ENCODE results near the gene AIP. TPM values are rescaled to one million over a fixed set of nuclear protein-coding genes. Genes with fewer than 3 reads are reported as not detected.

Gene AIP
- total and polyA plus RNA-seq, 2 of the 8 experiments (the other 6 are each of a cell fraction or from before 2014, with no cell fraction given): 29.8 to 54.4 TPM

- Histone ChIP-seq H3K18ac (ENCODE audit: extremely low read depth, low read length) (no peak overlapping the region), H3K56ac (replicated peaks; ENCODE audit: insufficient read length, low read depth, low read length) (no peak overlapping the region), H2BK15ac (ENCODE audit: low read length) (no peak overlapping the region), H2BK120ac (replicated peaks; ENCODE audit: low read depth, low read length) (no peak overlapping the region), H3K79me2 (ENCODE audit: control insufficient read depth in 1 of 2, insufficient read depth in 2 of 2, low read length in 2 of 2) (no peaks in the 10 kb centered on the region), H2AFZ (ENCODE audit: low read length) (no peak overlapping the region), H3K4me2 (ENCODE audit: insufficient read depth in 1 of 2, low read depth in 2 of 2, low read length in 2 of 2) (no peak overlapping the region), H3K36me3 (ENCODE audit: control insufficient read depth in 2 of 4, insufficient read depth in 4 of 4, low read length in 3 of 4) (no peaks in the 10 kb centered on the region), H3K4ac (replicated peaks; ENCODE audit: insufficient read length, low read depth, low read length) (no peak overlapping the region), H3K4me3 (ENCODE audit: extremely low read depth in 1 of 4, insufficient read depth in 2 of 4, low read depth in 3 of 4, low read length in 4 of 4) (no peak overlapping the region), H3K27ac (ENCODE audit: low read depth, low read length) (no peak overlapping the region), H4K5ac (ENCODE audit: insufficient read length, low read depth, low read length) (no peak overlapping the region), H3K27me3 (replicated peaks in 1 of 4; ENCODE audit: control insufficient read depth in 3 of 4, extremely low read depth in 1 of 4, insufficient read depth in 3 of 4, low read length in 3 of 4) (no peaks in the 10 kb centered on the region), H3K4me1 (replicated peaks in 1 of 4; ENCODE audit: control insufficient read depth in 3 of 4, insufficient read depth in 4 of 4, low read length in 3 of 4) (no peaks in the 10 kb centered on the region), H4K20me1 (replicated peaks in 1 of 2; ENCODE audit: control insufficient read depth in 1 of 2, insufficient read depth in 2 of 2, low read length in 2 of 2) (no peaks in the 10 kb centered on the region), H2BK20ac (ENCODE audit: low read length) (no peak overlapping the region), H3K9me3 (ENCODE audit: insufficient read depth in 2 of 2, low read depth in 1 of 2, low read length in 1 of 2) (no peaks in the 10 kb centered on the region), H2BK5ac (ENCODE audit: low read depth, low read length) (no peak overlapping the region), H4K91ac (replicated peaks; ENCODE audit: insufficient read length, low read length) (no peak overlapping the region), H3K9ac (replicated peaks in 1 of 4; ENCODE audit: extremely low read depth in 1 of 4, low read depth in 3 of 4, low read length in 3 of 4) (no peak overlapping the region), H3K14ac (ENCODE audit: insufficient read length) (no peak overlapping the region), H2AK5ac (ENCODE audit: low read depth, low read length) (no peak overlapping the region), H3K23ac (ENCODE audit: insufficient read length) (no peak overlapping the region), H2BK12ac (ENCODE audit: low read depth, low read length) (no peak overlapping the region), H4K8ac (ENCODE audit: extremely low read depth, insufficient read depth, low read length) (no peak overlapping the region), H3K23me2 (ENCODE audit: low read depth, low read length) (no peaks in the 10 kb centered on the region), H3K79me1 (ENCODE audit: low read depth, low read length) (no peaks in the 10 kb centered on the region)
- no peak for FAIRE-seq
- CTCF ChIA-PET (ENCODE audit: partially characterized antibody): interaction anchor here (0.6 to 1.3 kb wide), 4 partner anchors 18 to 206 kb away, joined by 3 to 4 read pairs (median 3); partner anchors contain the start of gene PPP1CA
- TF ChIP-seq ZNF274 (IDR thresholded peaks at IDR 0.05; ENCODE audit: borderline replicate concordance, extremely low read depth, low read length) (no peak), TBP (IDR thresholded peaks at IDR 0.05; ENCODE audit: low read depth, low read length) (no peak), TAF7 (optimal IDR thresholded peaks at IDR 0.05; ENCODE audit: borderline replicate concordance, low read depth, low read length) (no peak), SIX5 (IDR thresholded peaks at IDR 0.05; ENCODE audit: low read depth, low read length) (no peak), SP4 (IDR thresholded peaks at IDR 0.05; ENCODE audit: low read length) (no peak), RAD21 (IDR thresholded peaks at IDR 0.05 in 1 of 2, conservative IDR thresholded peaks at IDR 0.05 in 1 of 2; ENCODE audit: low read depth in 2 of 2, low read length in 2 of 2) (no peak), CREB1 (IDR thresholded peaks at IDR 0.05) (no peak), CEBPB (IDR thresholded peaks at IDR 0.05; ENCODE audit: low read depth, low read length) (no peak), SAP30 (IDR thresholded peaks at IDR 0.05; ENCODE audit: insufficient read depth, insufficient replicate concordance, low read length) (no peak), HDAC6 (IDR thresholded peaks at IDR 0.05; ENCODE audit: low read depth, low read length) (no peak)
- POLR2A ChIA-PET (ENCODE audit: partially characterized antibody): interaction anchor here (0.8 to 1.4 kb wide), 6 partner anchors 10 to 40 kb away, joined by 3 to 7 read pairs (median 4); partner anchors contain the start of gene RPS6KB2
- 96% methylated on average over 9 of the region's 9 CpGs; no CpG with 5 or more reads in 1 of the 2 experiments for WGBS, 2 experiments (ENCODE audit: extremely low coverage in 1 of 2, insufficient coverage in 1 of 2, insufficient read length in 1 of 2, insufficient replicate concordance in 2 of 2, low coverage in 1 of 2, low lambda C conversion rate in 2 of 2, missing lambda C conversion rate in 1 of 2)
- no peak for DNase-seq (ENCODE audit: low read depth in 1 of 2, low spot score in 2 of 2)
Measured at GRCh38 chr11:67449116-67449844, 33.5 kb upstream of the AIP start.

All from H1 (cell line).